HEK293 (cell line): ENCODE measurements around the gene CLDN7.
A peak's percentile ranks its signal among the peaks of the same experiment; 100 is the strongest.

ENCODE experiments used
- CTCF ChIA-PET: fragments of 350-600 bp; formaldehyde crosslinking; extraction: SDS; loops from one replicate; lab custom pipeline; 2021; ENCODE audit warnings: antibody characterized with exemption; lab: Yijun Ruan, JAX
- POLR2A ChIA-PET: fragments of 300-600 bp; formaldehyde crosslinking; extraction: SDS; loops from one replicate; lab custom pipeline; 2020; ENCODE audit warnings: antibody characterized with exemption, inconsistent platforms; lab: Yijun Ruan, JAX
- H3K27ac ChIP-seq: fragments of 200-500 bp; sonication (Bioruptor generic); 2 replicates; pipeline ENCODE4 v1.5.1; 2014; ENCODE audit warnings: low read depth, low read length, control low read depth, inconsistent platforms; ENCODE audit errors: extremely low read depth
- H3K36me3 ChIP-seq, 2 experiments: fragments of 200-500 bp in 1 of 2; sonication (Bioruptor generic) in 1 of 2; 1 replicate in 1 of 2; 2 replicates in 1 of 2; pipeline ENCODE4 v1.5.1; 2014 to 2017; ENCODE audit warnings: inconsistent platforms in 2 of 2, low read length in 2 of 2; ENCODE audit not compliant: control insufficient read depth in 2 of 2, insufficient read depth in 1 of 2
- H3K4me1 ChIP-seq: fragments of 200-500 bp; sonication (Bioruptor generic); 2 replicates; pipeline ENCODE4 v1.5.1; 2014; ENCODE audit warnings: mild to moderate bottlenecking, low read length, inconsistent platforms; ENCODE audit not compliant: control insufficient read depth, insufficient read depth
- H3K4me3 ChIP-seq: 2 replicates; pipeline ENCODE4 v1.5.1; 2011; ENCODE audit warnings: low read depth, mild to moderate bottlenecking, control low read depth, low read length, moderate library complexity
- H3K9me3 ChIP-seq: fragments of 200-500 bp; sonication (Bioruptor generic); 2 replicates; pipeline ENCODE4 v1.5.1; 2014; ENCODE audit warnings: low read depth, low read length, inconsistent platforms; ENCODE audit not compliant: control insufficient read depth, insufficient read depth
- KLF7 ChIP-seq: fragments of 450-650 bp; formaldehyde crosslinking; IDR thresholded peaks from 2 replicates; pipeline ENCODE4 v1.5.1; 2016; ENCODE audit warnings: missing biosample characterization, missing genetic modification characterization, borderline replicate concordance
- ZNF211 ChIP-seq: fragments of 450-650 bp; formaldehyde crosslinking; IDR thresholded peaks from 2 replicates; pipeline ENCODE4 v1.5.1; 2016; ENCODE audit warnings: low read depth, missing biosample characterization, missing genetic modification characterization
- TF ChIP-seq, protein P1 (sequence below): fragments of 450-650 bp; formaldehyde crosslinking; IDR thresholded peaks from 2 replicates; pipeline ENCODE4 v1.5.1; 2016; ENCODE audit warnings: missing biosample characterization, missing genetic modification characterization

The CLDN7 gene

DNA sequence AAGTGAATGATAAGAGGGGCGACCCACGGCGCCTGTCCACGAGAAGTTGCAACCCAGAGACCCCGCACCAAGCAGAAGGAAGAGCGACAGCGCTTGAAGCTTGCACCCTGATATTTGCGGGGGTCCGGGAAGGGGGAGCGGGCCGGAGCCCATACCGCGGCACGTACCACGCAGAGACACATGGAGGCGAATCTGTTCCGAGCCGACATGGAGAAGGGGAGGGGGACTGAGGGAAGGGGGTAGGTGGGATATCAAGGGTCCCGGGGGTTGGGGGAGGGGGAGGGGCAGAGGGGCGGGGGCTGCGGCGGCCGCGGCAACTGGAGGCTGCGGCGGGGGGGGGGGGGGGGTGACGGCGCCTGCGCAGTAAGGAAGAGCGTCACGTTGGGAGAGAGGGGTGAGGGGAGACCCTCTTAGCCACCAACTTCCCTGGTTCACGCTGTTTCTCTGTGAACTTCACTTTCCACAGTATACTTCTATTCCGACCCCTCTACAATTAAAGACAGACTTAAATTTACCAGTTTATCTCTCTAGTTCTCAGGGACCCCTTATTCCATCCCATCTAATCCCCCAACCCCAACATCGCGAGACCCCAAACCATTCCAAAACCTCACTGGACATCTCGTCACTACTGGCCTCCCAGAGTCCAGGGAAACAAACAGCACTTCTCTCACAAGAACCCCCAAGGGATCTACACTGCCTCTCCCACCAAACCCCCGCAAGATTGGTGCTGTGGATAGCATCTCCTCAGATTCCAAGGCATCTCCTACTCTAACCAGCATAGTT is 50.6 kb downstream of the CLDN7 start:
- H3K27ac ChIP-seq: no peak overlapping the region
- no peaks in the 10 kb centered on the region for H3K36me3 ChIP-seq
- TF ChIP-seq, protein P1, sequence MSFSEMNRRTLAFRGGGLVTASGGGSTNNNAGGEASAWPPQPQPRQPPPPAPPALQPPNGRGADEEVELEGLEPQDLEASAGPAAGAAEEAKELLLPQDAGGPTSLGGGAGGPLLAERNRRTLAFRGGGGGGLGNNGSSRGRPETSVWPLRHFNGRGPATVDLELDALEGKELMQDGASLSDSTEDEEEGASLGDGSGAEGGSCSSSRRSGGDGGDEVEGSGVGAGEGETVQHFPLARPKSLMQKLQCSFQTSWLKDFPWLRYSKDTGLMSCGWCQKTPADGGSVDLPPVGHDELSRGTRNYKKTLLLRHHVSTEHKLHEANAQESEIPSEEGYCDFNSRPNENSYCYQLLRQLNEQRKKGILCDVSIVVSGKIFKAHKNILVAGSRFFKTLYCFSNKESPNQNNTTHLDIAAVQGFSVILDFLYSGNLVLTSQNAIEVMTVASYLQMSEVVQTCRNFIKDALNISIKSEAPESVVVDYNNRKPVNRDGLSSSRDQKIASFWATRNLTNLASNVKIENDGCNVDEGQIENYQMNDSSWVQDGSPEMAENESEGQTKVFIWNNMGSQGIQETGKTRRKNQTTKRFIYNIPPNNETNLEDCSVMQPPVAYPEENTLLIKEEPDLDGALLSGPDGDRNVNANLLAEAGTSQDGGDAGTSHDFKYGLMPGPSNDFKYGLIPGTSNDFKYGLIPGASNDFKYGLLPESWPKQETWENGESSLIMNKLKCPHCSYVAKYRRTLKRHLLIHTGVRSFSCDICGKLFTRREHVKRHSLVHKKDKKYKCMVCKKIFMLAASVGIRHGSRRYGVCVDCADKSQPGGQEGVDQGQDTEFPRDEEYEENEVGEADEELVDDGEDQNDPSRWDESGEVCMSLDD (tag by site-specific recombination): peak; percentile 3; the same call in 1 of the 2 replicates
- TF ChIP-seq ZNF211 (tag by site-specific recombination) (no peak), KLF7 (no peak)
- TF ChIP-seq, all 188 proteins: peak for 1
- Histone ChIP-seq H3K4me1 (peaks cover 8% of the 10 kb centered on the region; the same call in 1 of the 2 replicates), H3K4me3 (no peak overlapping the region), H3K9me3 (no peaks in the 10 kb centered on the region)
- CTCF ChIA-PET: interaction anchor here (0.7 kb wide), 1 partner anchor 149 kb away, joined by 4 read pairs; no protein-coding TSS in a partner anchor
- POLR2A ChIA-PET: no interaction called here
